ENCODE measurements around the gene PBXIP1. TPM values are rescaled to one million over a fixed set of nuclear protein-coding genes. Genes with fewer than 3 reads are reported as not detected.

The PBXIP1 gene
- total RNA-seq, 1 donor from 2014 or later = 56.2 TPM

- Mint-ChIP-seq H3K9me3 (no peaks in the 10 kb centered on the region), H3K27me3 (ENCODE audit: low read depth) (no peaks in the 10 kb centered on the region), H3K36me3 (peaks cover 6% of the 10 kb centered on the region), H3K4me3 (peak overlapping the region; percentile 6), H3K4me1 (peaks cover 14% of the 10 kb centered on the region), H3K27ac (no peak overlapping the region)
- TF ChIP-seq, protein P1, sequence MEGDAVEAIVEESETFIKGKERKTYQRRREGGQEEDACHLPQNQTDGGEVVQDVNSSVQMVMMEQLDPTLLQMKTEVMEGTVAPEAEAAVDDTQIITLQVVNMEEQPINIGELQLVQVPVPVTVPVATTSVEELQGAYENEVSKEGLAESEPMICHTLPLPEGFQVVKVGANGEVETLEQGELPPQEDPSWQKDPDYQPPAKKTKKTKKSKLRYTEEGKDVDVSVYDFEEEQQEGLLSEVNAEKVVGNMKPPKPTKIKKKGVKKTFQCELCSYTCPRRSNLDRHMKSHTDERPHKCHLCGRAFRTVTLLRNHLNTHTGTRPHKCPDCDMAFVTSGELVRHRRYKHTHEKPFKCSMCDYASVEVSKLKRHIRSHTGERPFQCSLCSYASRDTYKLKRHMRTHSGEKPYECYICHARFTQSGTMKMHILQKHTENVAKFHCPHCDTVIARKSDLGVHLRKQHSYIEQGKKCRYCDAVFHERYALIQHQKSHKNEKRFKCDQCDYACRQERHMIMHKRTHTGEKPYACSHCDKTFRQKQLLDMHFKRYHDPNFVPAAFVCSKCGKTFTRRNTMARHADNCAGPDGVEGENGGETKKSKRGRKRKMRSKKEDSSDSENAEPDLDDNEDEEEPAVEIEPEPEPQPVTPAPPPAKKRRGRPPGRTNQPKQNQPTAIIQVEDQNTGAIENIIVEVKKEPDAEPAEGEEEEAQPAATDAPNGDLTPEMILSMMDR (IDR thresholded peaks at IDR 0.05; ENCODE audit: unreplicated experiment) = no peak
- no peak for DNase-seq (ENCODE audit: low spot score in 2 of 2, unreplicated experiment in 2 of 2)
Measured at GRCh38 chr1:154934358-154934948, 21.4 kb downstream of the PBXIP1 start.

GRCh38 chr1:154931940-154932487 lies 23.9 kb downstream of the PBXIP1 start:
- Mint-ChIP-seq H3K4me3 (no peak overlapping the region), H3K9me3 (no peaks in the 10 kb centered on the region), H3K27me3 (ENCODE audit: low read depth) (no peaks in the 10 kb centered on the region), H3K36me3 (peaks cover 20% of the 10 kb centered on the region), H3K27ac (no peak overlapping the region), H3K4me1 (peaks cover 4% of the 10 kb centered on the region)
- DNase-seq (ENCODE audit: low spot score in 2 of 2, unreplicated experiment in 2 of 2) = no peak
- TF ChIP-seq, protein P1 (IDR thresholded peaks at IDR 0.05; ENCODE audit: unreplicated experiment) = no peak

DNA sequence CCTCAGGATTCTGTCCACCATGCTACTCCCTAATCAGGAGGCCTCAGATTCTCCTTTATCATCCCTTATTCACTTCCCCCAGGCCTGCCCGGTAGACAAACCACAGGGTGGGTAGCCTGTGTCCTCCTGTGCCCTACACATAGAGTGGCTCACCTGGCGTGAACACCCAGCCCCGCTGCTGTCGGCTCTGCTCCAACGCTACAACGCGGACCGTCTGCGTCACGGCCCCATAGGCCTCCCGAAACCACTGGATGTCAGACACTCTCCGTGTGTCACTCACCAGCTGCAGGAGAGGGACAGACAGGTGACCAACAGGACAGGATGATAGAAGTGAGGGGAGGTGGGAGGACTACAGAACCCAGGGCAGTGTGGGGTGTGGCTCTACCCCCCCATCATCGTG lies 29.7 kb downstream of the PBXIP1 start:
- TF ChIP-seq, protein P1 (IDR thresholded peaks at IDR 0.05; ENCODE audit: unreplicated experiment) = no peak
- Mint-ChIP-seq H3K36me3 (peaks cover 31% of the 10 kb centered on the region), H3K9me3 (no peaks in the 10 kb centered on the region), H3K27me3 (ENCODE audit: low read depth) (no peaks in the 10 kb centered on the region), H3K4me1 (no peaks in the 10 kb centered on the region), H3K27ac (no peak overlapping the region), H3K4me3 (no peak overlapping the region)
- DNase-seq (ENCODE audit: low spot score in 2 of 2, unreplicated experiment in 2 of 2) = no peak

- Mint-ChIP-seq H3K4me3 (no peak overlapping the region), H3K27me3 (ENCODE audit: low read depth) (no peaks in the 10 kb centered on the region), H3K4me1 (no peaks in the 10 kb centered on the region), H3K27ac (no peak overlapping the region), H3K9me3 (no peaks in the 10 kb centered on the region), H3K36me3 (peaks cover 31% of the 10 kb centered on the region)
- TF ChIP-seq, protein P1 (IDR thresholded peaks at IDR 0.05; ENCODE audit: unreplicated experiment) = no peak
- DNase-seq (ENCODE audit: low spot score in 2 of 2, unreplicated experiment in 2 of 2) = no peak
Measured at GRCh38 chr1:154925335-154926170, 30.3 kb downstream of the PBXIP1 start.

DNA sequence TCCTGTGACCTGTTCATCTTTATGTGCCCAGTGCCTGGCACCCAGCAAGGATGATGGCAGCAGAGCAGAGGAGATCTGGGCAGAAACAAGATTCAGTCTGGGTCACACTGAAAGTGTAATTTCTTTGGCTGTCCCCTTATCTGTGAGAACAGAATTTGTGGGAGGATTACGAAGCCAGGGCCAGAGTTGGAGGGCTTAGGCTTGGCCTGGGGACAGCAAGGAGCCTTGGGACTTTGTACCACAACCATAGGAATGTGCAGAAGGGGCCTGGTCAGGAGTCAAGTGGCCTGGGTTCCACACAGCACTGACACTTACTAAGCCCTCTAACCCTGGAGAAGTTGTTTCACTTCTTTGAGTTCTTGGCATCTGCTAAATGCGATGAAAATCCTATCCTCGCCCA lies 32.2 kb downstream of the PBXIP1 start:
- peaks cover 20% of the 10 kb centered on the region for H3K36me3 Mint-ChIP-seq
- no peak overlapping the region for H3K4me3 Mint-ChIP-seq
- TF ChIP-seq, protein P1 (IDR thresholded peaks at IDR 0.05; ENCODE audit: unreplicated experiment) = no peak
- H3K27ac Mint-ChIP-seq = no peak overlapping the region
- no peaks in the 10 kb centered on the region for H3K27me3 Mint-ChIP-seq (ENCODE audit: low read depth)
- H3K9me3 Mint-ChIP-seq = no peaks in the 10 kb centered on the region
- no peaks in the 10 kb centered on the region for H3K4me1 Mint-ChIP-seq
- no peak for DNase-seq (ENCODE audit: low spot score in 2 of 2, unreplicated experiment in 2 of 2)
